BLaER1 (cell line): Measurements from ENCODE around the gene SHLD3.
"Not testable (repeated sequence)": the region's sequence is repeated elsewhere in the genome, so short reads cannot be mapped to it uniquely, and the experiment has no call there.

Experiments
- H3K27ac ChIP-seq: shearing (Covaris generic); formaldehyde crosslinking; 2 replicates; pipeline ENCODE4 v1.8.1; 2022
- H3K27me3 ChIP-seq: shearing (Covaris generic); formaldehyde crosslinking; 2 replicates; pipeline ENCODE4 v1.8.1; 2022
- H3K36me3 ChIP-seq: shearing (Covaris generic); formaldehyde crosslinking; 2 replicates; pipeline ENCODE4 v1.8.1; 2022
- H3K4me1 ChIP-seq: shearing (Covaris generic); formaldehyde crosslinking; 2 replicates; pipeline ENCODE4 v1.8.1; 2022
- H3K4me2 ChIP-seq: shearing (Covaris generic); formaldehyde crosslinking; 2 replicates; pipeline ENCODE4 v1.8.1; 2022
- H3K4me3 ChIP-seq: shearing (Covaris generic); formaldehyde crosslinking; 2 replicates; pipeline ENCODE4 v1.8.1; 2022
- H3K9ac ChIP-seq: shearing (Covaris generic); formaldehyde crosslinking; 2 replicates; pipeline ENCODE4 v1.8.1; 2022
- H3K9me3 ChIP-seq: shearing (Covaris generic); formaldehyde crosslinking; 2 replicates; pipeline ENCODE4 v1.8.1; 2022
- H4K20me1 ChIP-seq: shearing (Covaris generic); formaldehyde crosslinking; 2 replicates; pipeline ENCODE4 v1.8.1; 2022
- Cebpa-rat ChIP-seq: shearing (Covaris generic); IDR thresholded peaks from 2 replicates; pipeline ENCODE4 v1.8.1; 2022

Gene SHLD3

GRCh38 chr5:65672796-65673195, 48.0 kb downstream of the SHLD3 start:
- H3K27me3 ChIP-seq: no peaks in the 10 kb centered on the region
- no peaks in the 10 kb centered on the region for H3K4me1 ChIP-seq
- no peak overlapping the region for H3K4me2 ChIP-seq
- H3K36me3 ChIP-seq: peaks cover 73% of the 10 kb centered on the region
- no peak overlapping the region for H3K27ac ChIP-seq
- H3K4me3 ChIP-seq: no peak overlapping the region
- H3K9me3 ChIP-seq: no peaks in the 10 kb centered on the region
- H4K20me1 ChIP-seq: no peaks in the 10 kb centered on the region
- no peak for TF ChIP-seq Cebpa-rat
- H3K9ac ChIP-seq: no peak overlapping the region

- Histone ChIP-seq H3K27me3 (no peaks in the 10 kb centered on the region), H4K20me1 (no peaks in the 10 kb centered on the region), H3K27ac (no peak overlapping the region), H3K4me1 (no peaks in the 10 kb centered on the region), H3K4me3 (no peak overlapping the region), H3K4me2 (no peak overlapping the region), H3K9me3 (no peaks in the 10 kb centered on the region), H3K36me3 (peaks cover 77% of the 10 kb centered on the region), H3K9ac (no peak overlapping the region)
- no peak for TF ChIP-seq Cebpa-rat
Measured at GRCh38 chr5:65674749-65675148, 49.9 kb downstream of the SHLD3 start.

GRCh38 chr5:65676056-65676455, 51.2 kb downstream of the SHLD3 start:
- peaks cover 75% of the 10 kb centered on the region for H3K36me3 ChIP-seq
- not testable (repeated sequence) for H3K4me1 ChIP-seq, H3K9me3 ChIP-seq, H3K27me3 ChIP-seq, H3K9ac ChIP-seq, H3K27ac ChIP-seq, H4K20me1 ChIP-seq, H3K4me2 ChIP-seq, H3K4me3 ChIP-seq
